WTC11 (cell line): Measurements from ENCODE around the gene PIMREG. TPM values are rescaled to one million over a fixed set of nuclear protein-coding genes. Genes with fewer than 3 reads are reported as not detected.
A peak's percentile ranks its signal among the peaks of the same experiment; 100 is the strongest.

Source experiments
- ATAC-seq: fragments of 200-7000 bp; cut with Tn5 transposase; 2 replicates; pipeline ENCODE4 v1.10.0; 2021; ENCODE audit warnings: mild to moderate bottlenecking, moderate library complexity
- Bru-seq: library from RNA; stranded (reverse); fragments of 400-500 nt; gene quantifications from one replicate; lab custom pipeline; 2021; lab: Mats Ljungman, UMichigan
- CTCF ChIA-PET: fragments of 300-600 bp; sonication (Branson Sonifier 250); formaldehyde crosslinking; loops from one replicate; lab custom pipeline; 2021; ENCODE audit warnings: antibody characterized with exemption; lab: Charles Lee
- POLR2A ChIA-PET: fragments of 350-600 bp; sonication (Branson Sonifier 250); formaldehyde crosslinking; loops from one replicate; lab custom pipeline; 2021; ENCODE audit warnings: antibody characterized with exemption; lab: Charles Lee
- DNase-seq: peaks from one replicate; pipeline ENCODE4 v3.0.0; 2021; ENCODE audit warnings: low spot score
- H3K27ac Mint-ChIP-seq: 2 replicates; pipeline ENCODE4 v1.8.0; 2021; ENCODE audit warnings: mixed read lengths
- H3K27me3 Mint-ChIP-seq: 2 replicates; pipeline ENCODE4 v1.8.0; 2021; ENCODE audit warnings: low read depth, mild to moderate bottlenecking, moderate library complexity, mixed read lengths
- H3K36me3 Mint-ChIP-seq: 2 replicates; pipeline ENCODE4 v1.8.0; 2021; ENCODE audit warnings: mixed read lengths
- H3K4me1 Mint-ChIP-seq: 2 replicates; pipeline ENCODE4 v1.8.0; 2022; ENCODE audit warnings: mixed read lengths
- H3K4me3 Mint-ChIP-seq: 2 replicates; pipeline ENCODE4 v1.8.0; 2021; ENCODE audit warnings: mild to moderate bottlenecking, moderate library complexity, mixed read lengths
- H3K9me3 Mint-ChIP-seq: 2 replicates; pipeline ENCODE4 v1.8.0; 2021; ENCODE audit warnings: mixed read lengths
- AFF4 ChIP-seq: sonication (generic); formaldehyde crosslinking; IDR thresholded peaks from 2 replicates; pipeline ENCODE4 v1.8.1; 2023; ENCODE audit warnings: mild to moderate bottlenecking, missing genetic modification reagents, borderline replicate concordance
- AR ChIP-seq: fragments of 250-450 bp; sonication (Bioruptor Pico); IDR thresholded peaks from 2 replicates; pipeline ENCODE4 v1.9.0; 2021; ENCODE audit warnings: mild to moderate bottlenecking
- ARID4B ChIP-seq: sonication (generic); formaldehyde crosslinking; IDR thresholded peaks from 2 replicates; pipeline ENCODE4 v1.8.0; 2023; ENCODE audit warnings: missing genetic modification reagents, mild to moderate bottlenecking, borderline replicate concordance
- E2F4 ChIP-seq: sonication (generic); formaldehyde crosslinking; IDR thresholded peaks from 2 replicates; pipeline ENCODE4 v1.8.1; 2022; ENCODE audit warnings: low read depth, mild to moderate bottlenecking, moderate library complexity, missing genetic modification reagents, borderline replicate concordance
- EMX1 ChIP-seq: fragments of 250-450 bp; sonication (Bioruptor Pico); IDR thresholded peaks from 2 replicates; pipeline ENCODE4 v1.8.0; 2021; ENCODE audit warnings: mild to moderate bottlenecking
- FOXP1 ChIP-seq: sonication (generic); formaldehyde crosslinking; IDR thresholded peaks from 2 replicates; pipeline ENCODE4 v1.8.0; 2022; ENCODE audit warnings: missing genetic modification reagents, mild to moderate bottlenecking, moderate library complexity, borderline replicate concordance
- JAZF1 ChIP-seq: fragments of 250-450 bp; sonication (Bioruptor Pico); IDR thresholded peaks from 2 replicates; pipeline ENCODE4 v1.9.0; 2021; ENCODE audit warnings: moderate library complexity, mild to moderate bottlenecking, inconsistent platforms
- MAX ChIP-seq: sonication (generic); formaldehyde crosslinking; IDR thresholded peaks from 2 replicates; pipeline ENCODE4 v1.8.0; 2022; ENCODE audit warnings: mild to moderate bottlenecking, missing genetic modification reagents
- MXD4 ChIP-seq: fragments of 250-450 bp; sonication (Bioruptor Pico); IDR thresholded peaks from 2 replicates; pipeline ENCODE4 v1.8.0; 2021; ENCODE audit warnings: mild to moderate bottlenecking, moderate library complexity, borderline replicate concordance
- NFATC4 ChIP-seq: fragments of 250-450 bp; sonication (Bioruptor Pico); IDR thresholded peaks from 2 replicates; pipeline ENCODE4 v1.9.0; 2021; ENCODE audit warnings: mild to moderate bottlenecking
- NFYB ChIP-seq: sonication (generic); formaldehyde crosslinking; conservative IDR thresholded peaks from 2 replicates; pipeline ENCODE4 v1.8.0; 2022; ENCODE audit warnings: low read depth, missing genetic modification reagents
- RELA ChIP-seq: sonication (generic); formaldehyde crosslinking; IDR thresholded peaks from 2 replicates; pipeline ENCODE4 v1.8.1; 2022; ENCODE audit warnings: missing genetic modification reagents, mild to moderate bottlenecking, borderline replicate concordance
- RORB ChIP-seq: fragments of 250-450 bp; sonication (Bioruptor Pico); IDR thresholded peaks from 2 replicates; pipeline ENCODE4 v1.9.0; 2021; ENCODE audit warnings: mild to moderate bottlenecking
- USF2 ChIP-seq: sonication (generic); formaldehyde crosslinking; IDR thresholded peaks from 2 replicates; pipeline ENCODE4 v1.8.1; 2023; ENCODE audit warnings: mild to moderate bottlenecking, missing genetic modification reagents, moderate library complexity
- ZNF232 ChIP-seq: sonication (generic); formaldehyde crosslinking; IDR thresholded peaks from 2 replicates; pipeline ENCODE4 v1.8.0; 2022; ENCODE audit warnings: mild to moderate bottlenecking, missing genetic modification reagents
- ZNF512 ChIP-seq: sonication (generic); formaldehyde crosslinking; IDR thresholded peaks from 2 replicates; pipeline ENCODE4 v1.8.1; 2022; ENCODE audit warnings: missing genetic modification reagents, borderline replicate concordance
- long read RNA-seq, 3 experiments: library from RNA in 1 of 3; library from capped mRNA in 1 of 3; library from polyadenylated mRNA in 1 of 3; unstranded in 2 of 3; stranded (forward) in 1 of 3; transcript quantifications; one replicate each; pipeline ENCODE4 v2.0.0, GENCODE V29; 2021
- total RNA-seq: library from RNA; stranded (reverse); gene quantifications from 3 replicates; pipeline ENCODE4 v1.2.3, GENCODE V29; 2021

Gene PIMREG
- total RNA-seq (92.2 to 102 TPM (median 99.3 TPM) in 3 replicates), Bru-seq, nascent RNA (percentile 90 among the genes with signal in this experiment)
- long read RNA-seq, experiment 1, transcript PIMREG-201 (5 exons, 1,473 nt): minor isoform, 10 of 318 reads
- long read RNA-seq, experiment 1, transcript PIMREG-202 (7 exons, 891 nt): minor isoform, 5 of 318 reads
- long read RNA-seq, experiment 1, transcript PIMREG-205 (6 exons, 1,948 nt): major isoform, 255 of 318 reads
- long read RNA-seq, experiment 1, partial matches to known transcripts: 19 of 318 reads
- long read RNA-seq, experiment 1, other reads (novel, unspliced or antisense): 25 of 318 reads
- long read RNA-seq, experiment 2, partial matches to known transcripts: 43 of 119 reads
- long read RNA-seq, experiment 2, other reads (novel, unspliced or antisense): 76 of 119 reads
- long read RNA-seq, experiment 3, transcript PIMREG-205 (6 exons, 1,948 nt): major isoform, 171 of 222 reads
- long read RNA-seq, experiment 3, transcript PIMREG-201 (5 exons, 1,473 nt): minor isoform, 11 of 222 reads
- long read RNA-seq, experiment 3, partial matches to known transcripts: 14 of 222 reads
- long read RNA-seq, experiment 3, other reads (novel, unspliced or antisense): 20 of 222 reads

- CTCF ChIA-PET: interaction anchor here (0.6 to 1.8 kb wide), 7 partner anchors 8 to 205 kb away, joined by 3 to 11 read pairs (median 4); no protein-coding TSS in a partner anchor
- H3K4me1 Mint-ChIP-seq: peaks cover 49% of the 10 kb centered on the region
- TF ChIP-seq RELA (peak; percentile 48; the same call in 1 of the 2 replicates), FOXP1 (CRISPR knock-in tag) (peak; percentile 91; the same call in 1 of the 2 replicates), NFATC4 (CRISPR knock-in tag) (no peak), AR (CRISPR knock-in tag) (no peak), ARID4B (peak; percentile 79; the same call in 1 of the 2 replicates), ZNF232 (no peak), EMX1 (CRISPR knock-in tag) (no peak), JAZF1 (CRISPR knock-in tag) (no peak), ZNF512 (no peak), NFYB (peak; percentile 84), USF2 (CRISPR knock-in tag) (peak; percentile 59; the same call in 1 of the 2 replicates), RORB (CRISPR knock-in tag) (no peak), MAX (CRISPR knock-in tag) (peak; percentile 98), MXD4 (no peak), AFF4 (CRISPR knock-in tag) (peak; percentile 94), E2F4 (CRISPR knock-in tag) (peak; percentile 36; the same call in 1 of the 2 replicates)
These were observed at the start of gene PIMREG for GRCh38 chr17:6443692-6444570. TSS of gene PIMREG (plus strand) at chr17:6444455. CDS start at chr17:6445111, 656 bp downstream.

More at GRCh38 chr17:6443692-6444570, at the start of gene PIMREG:
- Mint-ChIP-seq H3K27me3 (no peaks in the 10 kb centered on the region; the same call in 1 of the 2 replicates), H3K27ac (peak within 1 kb of the TSS; percentile 98), H3K4me3 (peak within 1 kb of the TSS; percentile 99), H3K36me3 (peaks cover 36% of the 10 kb centered on the region), H3K9me3 (peaks cover 23% of the 10 kb centered on the region)
- POLR2A ChIA-PET: interaction anchor here (0.6 to 2.1 kb wide), 5 partner anchors 10 to 1013 kb away, joined by 3 to 24 read pairs (median 3); partner anchors contain the start of genes C17orf100 and MED31
- ATAC-seq (peak; percentile 90), DNase-seq (peak; percentile 99)
